Activated CD4-positive, alpha-beta T cell treated with anti-CD3 and anti-CD28 coated beads, Interleukin-2, Interleukin-6, amounts not matched to agents 100 ng/mL and 50 ng/mL, durations not matched to agents 16 hours and 8 hours (primary cell): ENCODE results near the gene DCDC1.
"Not testable (repeated sequence)": the region's sequence is repeated elsewhere in the genome, so short reads cannot be mapped to it uniquely, and the experiment has no call there.

ENCODE experiments used
- DNase-seq: peaks from one replicate; pipeline ENCODE4 v3.0.0-alpha.2; 2020

DCDC1 gene

GRCh38 chr11:31327417-31327816 is 42.1 kb downstream of the DCDC1 start:
- no peak for DNase-seq

GRCh38 chr11:31326470-31327148 is 42.9 kb downstream of the DCDC1 start:
- DNase-seq = no peak

- no peak for DNase-seq
Observed at GRCh38 chr11:31325160-31325559, 44.4 kb downstream of the DCDC1 start.

- DNase-seq = no peak
Observed at GRCh38 chr11:31323145-31323544, 46.4 kb downstream of the DCDC1 start.

GRCh38 chr11:31321494-31321893 is 48.0 kb downstream of the DCDC1 start:
- DNase-seq = not testable (repeated sequence)

- DNase-seq = no peak
Observed at GRCh38 chr11:31303644-31304180, 65.8 kb downstream of the DCDC1 start.

GRCh38 chr11:31301549-31302510 is 67.7 kb downstream of the DCDC1 start:
- no peak for DNase-seq

GRCh38 chr11:31295308-31295707 is 74.2 kb downstream of the DCDC1 start:
- DNase-seq = no peak

- not testable (repeated sequence) for DNase-seq
Observed at GRCh38 chr11:31273527-31273926, 96.0 kb downstream of the DCDC1 start.

GRCh38 chr11:31267720-31268119 is 101.8 kb downstream of the DCDC1 start:
- DNase-seq = no peak

- DNase-seq = no peak
Observed at GRCh38 chr11:31264834-31265233, 104.7 kb downstream of the DCDC1 start.

- no peak for DNase-seq
Observed at GRCh38 chr11:31262761-31263160, 106.8 kb downstream of the DCDC1 start.

GRCh38 chr11:31259797-31260196 is 109.7 kb downstream of the DCDC1 start:
- no peak for DNase-seq

- no peak for DNase-seq
Observed at GRCh38 chr11:31254415-31254814, 115.1 kb downstream of the DCDC1 start.

GRCh38 chr11:31248768-31249167 is 120.8 kb downstream of the DCDC1 start:
- DNase-seq = no peak

GRCh38 chr11:31247321-31247720 is 122.2 kb downstream of the DCDC1 start:
- DNase-seq = no peak

GRCh38 chr11:31246451-31247165 is 122.9 kb downstream of the DCDC1 start:
- no peak for DNase-seq

GRCh38 chr11:31243706-31244105 is 125.8 kb downstream of the DCDC1 start:
- no peak for DNase-seq

GRCh38 chr11:31240340-31240904 is 129.1 kb downstream of the DCDC1 start:
- peak; percentile 33 for DNase-seq

GRCh38 chr11:31237819-31238760 is 131.4 kb downstream of the DCDC1 start:
- DNase-seq = no peak

- DNase-seq = peak; percentile 4
Observed at GRCh38 chr11:31236143-31236542, 133.4 kb downstream of the DCDC1 start.

- no peak for DNase-seq
Observed at GRCh38 chr11:31233425-31233824, 136.1 kb downstream of the DCDC1 start.
